Neural progenitor cell (in vitro differentiated cells): ENCODE measurements around the gene IGSF21. TPM values are rescaled to one million over a fixed set of nuclear protein-coding genes. Genes with fewer than 3 reads are reported as not detected.

Source experiments
- DNase-seq: peaks from one replicate; pipeline ENCODE4 v3.0.0-alpha.2; 2016; ENCODE audit warnings: low spot score
- H2AFZ ChIP-seq: fragments of 200-600 bp; sonication (generic); replicated peaks from 2 replicates; pipeline ENCODE4 v1.6.1; 2016; ENCODE audit warnings: antibody characterized with exemption
- H3F3A ChIP-seq: fragments of 200-600 bp; sonication (generic); 2 replicates; pipeline ENCODE4 v1.6.1; 2016; ENCODE audit warnings: antibody characterized with exemption, low read depth
- H3K27ac ChIP-seq: fragments of 200-600 bp; sonication (generic); 2 replicates; pipeline ENCODE4 v1.5.1; 2016; ENCODE audit warnings: mild to moderate bottlenecking
- H3K27me3 ChIP-seq: fragments of 200-600 bp; sonication (generic); 2 replicates; pipeline ENCODE4 v1.6.1; 2016; ENCODE audit warnings: mild to moderate bottlenecking, moderate library complexity
- H3K36me3 ChIP-seq: fragments of 200-600 bp; sonication (generic); 2 replicates; pipeline ENCODE4 v1.5.1; 2016
- H3K4me1 ChIP-seq: fragments of 200-600 bp; sonication (generic); 2 replicates; pipeline ENCODE4 v1.6.1; 2016; ENCODE audit warnings: mixed run types
- H3K4me2 ChIP-seq: fragments of 200-600 bp; sonication (generic); 2 replicates; pipeline ENCODE4 v1.6.1; 2016
- H3K4me3 ChIP-seq: fragments of 200-600 bp; sonication (generic); 2 replicates; pipeline ENCODE4 v1.5.1; 2016
- H3K79me2 ChIP-seq: fragments of 200-600 bp; sonication (generic); 2 replicates; pipeline ENCODE4 v1.6.1; 2016; ENCODE audit warnings: low read depth
- H3K9ac ChIP-seq: fragments of 200-600 bp; sonication (generic); 2 replicates; pipeline ENCODE4 v1.6.1; 2016
- H3K9me3 ChIP-seq: fragments of 200-600 bp; sonication (generic); 2 replicates; pipeline ENCODE4 v1.5.1; 2016; ENCODE audit warnings: low read depth
- H4K20me1 ChIP-seq: fragments of 200-600 bp; sonication (generic); 2 replicates; pipeline ENCODE4 v1.6.1; 2016; ENCODE audit warnings: low read depth
- H3K27ac Mint-ChIP-seq: 3 replicates; pipeline ENCODE4 v1.8.0; 2021; ENCODE audit warnings: mixed read lengths
- H3K27me3 Mint-ChIP-seq: 2 replicates; pipeline ENCODE4 v1.8.0; 2022; ENCODE audit warnings: low read depth, mild to moderate bottlenecking, inconsistent platforms, moderate library complexity, mixed read lengths; ENCODE audit not compliant: insufficient read depth
- H3K36me3 Mint-ChIP-seq: 3 replicates; pipeline ENCODE4 v1.8.0; 2021; ENCODE audit warnings: mixed read lengths
- H3K4me1 Mint-ChIP-seq: 3 replicates; pipeline ENCODE4 v1.8.0; 2021; ENCODE audit warnings: mixed read lengths
- H3K4me3 Mint-ChIP-seq: 3 replicates; pipeline ENCODE4 v1.8.0; 2021; ENCODE audit warnings: mild to moderate bottlenecking, moderate library complexity, mixed read lengths
- H3K9me3 Mint-ChIP-seq: 3 replicates; pipeline ENCODE4 v1.8.0; 2020; ENCODE audit warnings: mixed read lengths
- EZH2 ChIP-seq: fragments of 200-600 bp; sonication (generic); IDR thresholded peaks from 2 replicates; pipeline ENCODE4 v1.6.1; 2017; ENCODE audit warnings: antibody characterized with exemption, mild to moderate bottlenecking, moderate library complexity
- EZH2phosphoT487 ChIP-seq: fragments of 200-600 bp; sonication (generic); IDR thresholded peaks from 2 replicates; pipeline ENCODE4 v1.6.1; 2017; ENCODE audit warnings: antibody characterized with exemption
- total RNA-seq: library from RNA; depleted of rRNA; stranded (reverse); fragments of >200 nt; gene quantifications from 2 replicates; pipeline ENCODE4 v1.2.3, GENCODE V29; 2015; ENCODE audit warnings: low replicate concordance
- TF ChIP-seq, protein P1 (sequence below): fragments of 200-600 bp; sonication (generic); IDR thresholded peaks from 2 replicates; pipeline ENCODE4 v1.5.1; 2017; ENCODE audit warnings: antibody characterized with exemption, mild to moderate bottlenecking

Gene IGSF21
- total RNA-seq, 1 donor from 2014 or later, result 1.7 TPM

DNA sequence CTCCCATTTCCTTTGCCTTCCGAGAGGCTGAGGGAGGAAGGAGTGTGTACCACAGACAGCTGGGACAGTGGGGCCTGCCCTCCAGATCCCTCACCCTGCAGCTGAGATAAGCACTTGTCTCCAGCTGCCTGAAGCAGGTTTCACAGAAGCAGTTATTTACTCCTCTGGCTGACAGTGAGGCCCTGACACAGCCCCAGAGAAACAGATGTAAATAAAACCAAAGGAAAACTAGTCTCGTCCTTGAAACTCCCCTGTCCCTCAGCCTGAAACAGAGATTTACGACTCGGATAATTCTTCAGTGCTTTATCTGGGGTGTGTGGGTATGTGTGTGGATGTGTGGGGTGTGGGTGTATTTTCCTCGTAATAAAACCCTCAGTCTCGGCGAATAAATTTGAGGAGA is 181.1 kb downstream of the IGSF21 start:
- Histone ChIP-seq H3K4me1 (peaks cover 24% of the 10 kb centered on the region), H3K27me3 (no peaks in the 10 kb centered on the region), H4K20me1 (peaks cover 5% of the 10 kb centered on the region), H3K27ac (peak overlapping the region; percentile 64), H3K9me3 (no peaks in the 10 kb centered on the region), H3K79me2 (no peaks in the 10 kb centered on the region), H3K36me3 (no peaks in the 10 kb centered on the region), H3F3A (peaks cover 22% of the 10 kb centered on the region), H3K4me3 (no peak overlapping the region), H3K9ac (no peak overlapping the region), H2AFZ (no peak overlapping the region), H3K4me2 (no peak overlapping the region)
- Mint-ChIP-seq H3K27me3 (peaks cover 7% of the 10 kb centered on the region), H3K36me3 (no peaks in the 10 kb centered on the region), H3K4me3 (no peak overlapping the region), H3K27ac (no peak overlapping the region), H3K9me3 (no peaks in the 10 kb centered on the region), H3K4me1 (peaks cover 38% of the 10 kb centered on the region)
- no peak for DNase-seq
- TF ChIP-seq, protein P1, sequence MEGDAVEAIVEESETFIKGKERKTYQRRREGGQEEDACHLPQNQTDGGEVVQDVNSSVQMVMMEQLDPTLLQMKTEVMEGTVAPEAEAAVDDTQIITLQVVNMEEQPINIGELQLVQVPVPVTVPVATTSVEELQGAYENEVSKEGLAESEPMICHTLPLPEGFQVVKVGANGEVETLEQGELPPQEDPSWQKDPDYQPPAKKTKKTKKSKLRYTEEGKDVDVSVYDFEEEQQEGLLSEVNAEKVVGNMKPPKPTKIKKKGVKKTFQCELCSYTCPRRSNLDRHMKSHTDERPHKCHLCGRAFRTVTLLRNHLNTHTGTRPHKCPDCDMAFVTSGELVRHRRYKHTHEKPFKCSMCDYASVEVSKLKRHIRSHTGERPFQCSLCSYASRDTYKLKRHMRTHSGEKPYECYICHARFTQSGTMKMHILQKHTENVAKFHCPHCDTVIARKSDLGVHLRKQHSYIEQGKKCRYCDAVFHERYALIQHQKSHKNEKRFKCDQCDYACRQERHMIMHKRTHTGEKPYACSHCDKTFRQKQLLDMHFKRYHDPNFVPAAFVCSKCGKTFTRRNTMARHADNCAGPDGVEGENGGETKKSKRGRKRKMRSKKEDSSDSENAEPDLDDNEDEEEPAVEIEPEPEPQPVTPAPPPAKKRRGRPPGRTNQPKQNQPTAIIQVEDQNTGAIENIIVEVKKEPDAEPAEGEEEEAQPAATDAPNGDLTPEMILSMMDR, result no peak
- TF ChIP-seq EZH2phosphoT487 (no peak), EZH2 (no peak)

DNA sequence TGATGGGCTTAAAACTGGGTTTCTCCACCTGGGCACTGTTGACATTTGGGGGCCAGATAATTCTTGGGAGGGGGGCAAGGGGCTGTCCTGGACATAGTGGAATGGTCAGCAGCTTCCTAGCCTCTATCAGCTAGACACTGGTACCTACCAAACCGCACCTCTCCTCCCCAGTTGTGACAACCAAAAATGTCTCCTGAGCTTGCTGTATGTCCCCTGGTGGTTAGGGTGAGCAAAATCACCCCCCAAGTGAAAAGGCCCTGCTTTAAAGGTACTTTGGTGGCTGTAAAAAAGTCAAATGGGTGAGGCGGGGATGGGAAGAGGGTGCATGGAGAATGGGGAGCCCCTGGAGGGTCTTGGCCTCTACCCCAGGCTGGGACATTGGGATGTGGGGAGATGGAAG is 182.0 kb downstream of the IGSF21 start:
- Histone ChIP-seq H3K9ac (no peak overlapping the region), H3K9me3 (no peaks in the 10 kb centered on the region), H3K4me3 (no peak overlapping the region), H3K4me1 (peaks cover 25% of the 10 kb centered on the region), H3K36me3 (no peaks in the 10 kb centered on the region), H4K20me1 (peaks cover 5% of the 10 kb centered on the region), H3K4me2 (no peak overlapping the region), H3F3A (peaks cover 21% of the 10 kb centered on the region), H3K27ac (no peak overlapping the region), H2AFZ (no peak overlapping the region), H3K79me2 (no peaks in the 10 kb centered on the region), H3K27me3 (no peaks in the 10 kb centered on the region)
- Mint-ChIP-seq H3K4me3 (no peak overlapping the region), H3K27ac (no peak overlapping the region), H3K9me3 (no peaks in the 10 kb centered on the region), H3K36me3 (no peaks in the 10 kb centered on the region), H3K4me1 (peaks cover 34% of the 10 kb centered on the region), H3K27me3 (peaks cover 7% of the 10 kb centered on the region)
- no peak for TF ChIP-seq EZH2
- TF ChIP-seq, protein P1, result peak; percentile 9
- DNase-seq, result no peak

DNA sequence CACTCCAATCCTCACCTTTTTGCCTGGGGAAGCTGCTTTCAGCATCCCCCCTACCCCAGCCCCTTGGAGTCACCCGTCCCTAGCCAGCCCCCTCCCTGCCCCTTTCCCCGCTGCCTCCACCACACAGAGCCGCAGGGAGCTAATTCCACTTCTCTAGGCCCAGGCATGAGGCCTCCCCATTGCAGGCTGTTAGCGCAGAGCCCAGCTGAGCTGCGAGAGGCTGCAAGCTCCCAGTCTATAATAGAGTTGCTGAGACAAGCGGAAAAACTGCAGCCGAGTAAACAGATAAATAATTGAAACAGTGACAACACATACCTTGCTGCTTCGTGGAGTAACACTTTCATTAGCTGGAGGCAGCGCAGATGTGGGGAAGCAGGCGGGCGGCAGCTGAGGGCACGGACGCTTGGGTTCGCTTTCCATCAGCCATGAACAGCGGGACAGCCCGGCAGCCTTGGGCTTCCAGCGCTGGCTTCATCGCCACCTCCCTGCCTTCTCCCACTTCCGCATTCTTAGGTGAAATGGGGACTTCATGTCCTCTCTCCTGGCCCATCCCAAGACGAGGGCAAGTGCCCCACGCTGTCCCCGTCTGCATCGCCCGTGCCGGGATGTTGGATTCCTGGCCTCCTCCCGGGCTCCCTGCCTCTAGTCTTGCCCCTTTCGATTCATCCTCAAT is 183.3 kb downstream of the IGSF21 start:
- H3K9me3 Mint-ChIP-seq, result no peaks in the 10 kb centered on the region
- Histone ChIP-seq H3K27me3 (no peaks in the 10 kb centered on the region), H4K20me1 (no peaks in the 10 kb centered on the region), H3K4me3 (no peak overlapping the region), H3K79me2 (no peaks in the 10 kb centered on the region), H3K9me3 (no peaks in the 10 kb centered on the region), H2AFZ (no peak overlapping the region), H3K4me1 (peaks cover 21% of the 10 kb centered on the region), H3F3A (peaks cover 19% of the 10 kb centered on the region), H3K4me2 (peak overlapping the region; percentile 38), H3K9ac (no peak overlapping the region), H3K27ac (no peak overlapping the region), H3K36me3 (no peaks in the 10 kb centered on the region)
- TF ChIP-seq EZH2 (no peak), EZH2phosphoT487 (no peak)
- TF ChIP-seq, protein P1, result no peak
- no peaks in the 10 kb centered on the region for H3K36me3 Mint-ChIP-seq
- DNase-seq, result peak; percentile 64
- peaks cover 22% of the 10 kb centered on the region for H3K4me1 Mint-ChIP-seq
- H3K4me3 Mint-ChIP-seq, result no peak overlapping the region
- peak overlapping the region; percentile 61 for H3K27ac Mint-ChIP-seq
- H3K27me3 Mint-ChIP-seq, result peaks cover 11% of the 10 kb centered on the region
